Urinary bladder (tissue), 4 donors: ENCODE results near the gene CFAP97D1. TPM values are rescaled to one million over a fixed set of nuclear protein-coding genes. Genes with fewer than 3 reads are reported as not detected.
"Not testable (repeated sequence)": the region's sequence is repeated elsewhere in the genome, so short reads cannot be mapped to it uniquely, and the experiment has no call there.

Experiments
- DNase-seq: peaks from one replicate; pipeline ENCODE4 v3.0.0-alpha.2; 2015; ENCODE audit errors: extremely low spot score
- H3K27ac ChIP-seq: one replicate; pipeline ENCODE4 v1.5.1; 2013; ENCODE audit warnings: low read depth, mild to moderate bottlenecking, moderate library complexity
- H3K36me3 ChIP-seq: one replicate; pipeline ENCODE4 v1.6.1; 2013; ENCODE audit warnings: mild to moderate bottlenecking, moderate library complexity; ENCODE audit not compliant: insufficient read depth
- H3K4me1 ChIP-seq: one replicate; pipeline ENCODE4 v1.6.1; 2013; ENCODE audit warnings: mild to moderate bottlenecking, moderate library complexity; ENCODE audit not compliant: insufficient read depth
- H3K4me3 ChIP-seq: one replicate; pipeline ENCODE4 v1.5.1; 2013; ENCODE audit warnings: low read depth, low read length
- WGBS: extraction: QIAGEN DNeasy Blood & Tissue Kit; methylation state at CpG from one replicate; pipeline ENCODE4 v1.1.7; 2013; 5-methylcytosine and 5-hydroxymethylcytosine counted together
- polyA plus RNA-seq: library from polyadenylated mRNA; stranded (reverse); fragments of 200-250 nt; gene quantifications from one replicate; pipeline ENCODE4 v1.2.3, GENCODE V29; 2013
- total RNA-seq: library from RNA; depleted of rRNA; stranded (reverse); fragments of >200 nt; gene quantifications from one replicate; pipeline ENCODE4 v1.2.3, GENCODE V29; 2014
- donor health status: healthy with polysubstance abuse.
- donor health status: healthy.

The CFAP97D1 gene
- total and polyA plus RNA-seq, 2 donors, result 0.05 TPM; not detected in 1

DNA sequence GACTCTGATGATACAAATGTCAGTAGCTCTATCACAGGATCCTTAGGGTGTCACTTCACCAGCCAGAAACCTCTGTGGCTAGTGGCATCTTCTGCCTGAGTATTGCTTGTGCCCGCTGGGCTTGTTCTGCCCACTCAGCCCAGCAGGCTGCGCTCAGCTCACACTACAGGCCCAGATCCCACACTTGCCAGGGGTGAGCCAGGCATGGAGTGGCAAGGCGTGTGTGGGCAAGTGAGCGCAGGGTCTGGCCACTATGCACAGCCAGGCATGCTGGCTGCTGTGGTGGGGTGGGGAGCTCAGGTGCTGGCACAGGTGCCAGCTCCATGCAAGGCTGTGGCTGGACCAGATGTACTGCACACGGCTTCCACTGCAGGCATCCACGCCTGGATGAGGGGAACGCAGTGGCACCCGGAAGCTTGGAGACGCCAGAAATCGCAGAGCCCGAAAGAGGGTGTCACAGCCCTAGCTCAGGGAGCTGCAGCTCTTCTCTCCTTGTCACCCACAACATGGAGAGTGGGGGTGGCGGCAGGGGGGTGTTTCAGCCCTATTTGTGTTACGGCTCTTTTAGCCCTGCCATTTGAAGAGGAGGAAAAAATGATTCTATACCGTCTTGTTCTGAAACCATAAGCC, 10.2 kb downstream of the CFAP97D1 start:
- no peak for DNase-seq
- H3K27ac ChIP-seq, result no peak overlapping the region
- no peak overlapping the region for H3K4me3 ChIP-seq
- H3K36me3 ChIP-seq, result no peaks in the 10 kb centered on the region
- WGBS, result 88% methylated on average over 14 of the region's 14 CpGs
- no peaks in the 10 kb centered on the region for H3K4me1 ChIP-seq

GRCh38 chr17:43791589-43791988, 11.4 kb downstream of the CFAP97D1 start:
- no peak overlapping the region for H3K27ac ChIP-seq
- H3K4me1 ChIP-seq, result no peaks in the 10 kb centered on the region
- 11% methylated on average over 3 of the region's 3 CpGs for WGBS
- no peak for DNase-seq
- H3K36me3 ChIP-seq, result no peaks in the 10 kb centered on the region
- H3K4me3 ChIP-seq, result no peak overlapping the region

GRCh38 chr17:43792668-43793067, 12.4 kb downstream of the CFAP97D1 start:
- not testable (repeated sequence) for H3K27ac ChIP-seq, DNase-seq, H3K36me3 ChIP-seq, H3K4me3 ChIP-seq, H3K4me1 ChIP-seq
- 93% methylated on average over 4 of the region's 4 CpGs for WGBS

DNA sequence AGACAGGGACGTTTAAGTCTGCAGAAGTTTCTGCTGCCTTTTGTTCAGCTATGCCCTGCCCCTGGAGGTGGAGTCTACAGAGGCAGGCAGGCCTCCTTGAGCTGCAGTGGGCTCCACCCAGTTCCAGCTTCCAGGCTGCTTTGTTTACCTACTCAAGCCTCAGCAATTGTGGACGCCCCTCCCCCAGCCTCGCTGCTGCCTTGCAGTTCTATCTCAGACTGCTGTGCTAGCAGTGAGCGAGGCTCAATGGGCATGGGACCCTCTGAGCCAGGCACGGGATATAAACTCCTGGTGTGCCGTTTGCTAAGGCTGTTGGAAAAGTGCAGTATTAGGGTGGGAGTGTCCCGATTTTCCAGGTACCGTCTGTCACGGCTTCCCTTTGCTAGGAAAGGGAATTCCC, 17.8 kb downstream of the CFAP97D1 start:
- H3K4me3 ChIP-seq, H3K27ac ChIP-seq, H3K36me3 ChIP-seq, DNase-seq, H3K4me1 ChIP-seq: not testable (repeated sequence)
- WGBS, result 85% methylated on average over 9 of the region's 9 CpGs

DNA sequence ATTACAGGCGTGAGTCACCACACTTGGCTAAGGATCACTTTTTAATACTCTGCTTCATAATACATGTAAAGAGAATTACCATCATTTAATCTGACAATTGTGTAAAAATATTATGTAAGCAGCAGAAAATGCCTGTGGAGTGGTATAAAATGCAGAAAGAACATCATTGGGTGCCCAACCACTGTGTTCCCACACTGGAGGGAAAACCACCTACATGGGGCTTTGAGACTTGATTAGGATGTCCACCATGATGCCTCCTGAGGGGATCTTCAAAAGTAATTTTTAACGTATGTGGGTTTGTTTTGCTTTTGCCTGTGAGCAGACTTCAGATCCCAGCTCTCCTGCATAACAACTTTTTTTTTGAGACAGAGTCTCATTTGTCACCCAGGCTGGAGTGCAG, 18.8 kb downstream of the CFAP97D1 start:
- Histone ChIP-seq H3K27ac (no peak overlapping the region), H3K4me3 (no peak overlapping the region), H3K4me1 (no peaks in the 10 kb centered on the region), H3K36me3 (no peaks in the 10 kb centered on the region)
- 85% methylated on average over 2 of the region's 2 CpGs for WGBS
- DNase-seq, result no peak

DNA sequence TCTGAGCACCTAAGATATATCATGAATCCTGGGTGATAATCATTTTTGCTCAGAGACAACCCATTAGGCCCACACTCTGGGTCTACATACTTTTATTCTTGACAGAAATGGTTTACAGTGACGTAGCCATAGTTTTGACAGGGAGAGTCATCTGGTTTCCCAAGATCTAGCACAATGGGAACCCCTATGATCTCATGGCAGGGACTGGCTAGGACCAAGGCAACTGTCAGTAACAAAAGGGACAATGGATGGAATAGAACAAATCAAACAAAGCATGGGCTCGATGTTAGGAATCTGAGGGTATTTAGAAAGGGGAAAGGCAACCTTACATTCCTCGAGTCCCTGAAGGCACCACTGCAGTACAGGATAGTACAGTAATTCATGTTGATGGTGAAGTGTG, 20.5 kb downstream of the CFAP97D1 start:
- no peak overlapping the region for H3K27ac ChIP-seq
- no peaks in the 10 kb centered on the region for H3K36me3 ChIP-seq
- WGBS, result 94% methylated on average over 3 of the region's 3 CpGs
- DNase-seq, result no peak
- no peak overlapping the region for H3K4me3 ChIP-seq
- no peaks in the 10 kb centered on the region for H3K4me1 ChIP-seq

DNA sequence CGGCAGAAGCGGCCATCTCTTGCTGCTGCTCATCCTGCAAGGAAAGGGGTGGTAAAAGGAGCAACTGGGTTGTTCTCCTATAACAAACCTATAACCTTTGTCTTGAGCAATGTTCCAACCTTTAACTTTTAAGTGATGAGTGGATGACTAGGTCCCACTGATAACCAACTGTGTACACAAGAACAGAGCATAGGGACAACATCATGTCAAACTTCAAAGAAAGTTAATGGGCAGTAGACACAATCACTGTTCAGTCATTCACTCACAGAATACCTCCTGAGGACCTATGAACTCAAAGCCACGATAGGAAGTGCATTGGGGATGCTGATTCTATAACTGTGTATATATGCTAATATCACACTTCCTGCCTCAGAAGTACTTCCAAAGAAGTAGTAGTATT, 21.6 kb downstream of the CFAP97D1 start:
- Histone ChIP-seq H3K4me3 (no peak overlapping the region), H3K27ac (no peak overlapping the region), H3K36me3 (no peaks in the 10 kb centered on the region), H3K4me1 (no peaks in the 10 kb centered on the region)
- no peak for DNase-seq
- WGBS, result 81% methylated on average over 3 of the region's 3 CpGs

GRCh38 chr17:43803758-43804157, 23.5 kb downstream of the CFAP97D1 start:
- DNase-seq, result no peak
- H3K4me1 ChIP-seq, result no peaks in the 10 kb centered on the region
- H3K4me3 ChIP-seq, result no peak overlapping the region
- H3K36me3 ChIP-seq, result no peaks in the 10 kb centered on the region
- H3K27ac ChIP-seq, result no peak overlapping the region
- WGBS, result 55% methylated on average over 4 of the region's 4 CpGs

- no peaks in the 10 kb centered on the region for H3K4me1 ChIP-seq
- no peak for DNase-seq
- H3K4me3 ChIP-seq, result no peak overlapping the region
- H3K27ac ChIP-seq, result no peak overlapping the region
- no peaks in the 10 kb centered on the region for H3K36me3 ChIP-seq
These were observed 24.9 kb downstream of the CFAP97D1 start for GRCh38 chr17:43805117-43805516.

DNA sequence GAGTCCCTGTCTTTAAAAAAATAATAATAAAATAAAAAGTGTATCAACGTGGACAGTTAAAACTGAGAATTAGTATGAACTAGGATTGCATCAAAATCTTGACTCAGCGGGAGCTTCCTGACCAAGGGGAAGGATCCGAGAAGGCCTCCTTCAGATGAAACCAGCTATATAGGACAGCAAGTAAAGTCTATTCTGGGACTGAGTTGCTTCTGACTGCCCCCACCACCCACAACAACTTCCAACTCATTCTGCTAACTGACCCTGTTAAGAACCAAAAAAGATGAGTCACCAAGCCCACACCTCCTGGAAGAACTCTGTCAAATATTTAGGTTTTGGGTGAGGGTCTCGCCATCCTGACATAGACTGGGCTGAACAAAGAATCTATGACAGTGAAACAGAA, 27.8 kb downstream of the CFAP97D1 start:
- DNase-seq, result no peak
- Histone ChIP-seq H3K4me3 (no peak overlapping the region), H3K27ac (no peak overlapping the region), H3K36me3 (no peaks in the 10 kb centered on the region), H3K4me1 (no peaks in the 10 kb centered on the region)
- WGBS, result 93% methylated on average over 4 of the region's 4 CpGs

- Histone ChIP-seq H3K4me3 (no peak overlapping the region), H3K36me3 (no peaks in the 10 kb centered on the region), H3K4me1 (no peaks in the 10 kb centered on the region), H3K27ac (no peak overlapping the region)
- 94% methylated on average over 5 of the region's 5 CpGs for WGBS
- DNase-seq, result no peak
These were observed 28.9 kb downstream of the CFAP97D1 start for GRCh38 chr17:43809121-43809520.

- WGBS, result 86% methylated on average over 4 of the region's 4 CpGs
- Histone ChIP-seq H3K4me1 (no peaks in the 10 kb centered on the region), H3K4me3 (no peak overlapping the region), H3K36me3 (no peaks in the 10 kb centered on the region), H3K27ac (no peak overlapping the region)
- no peak for DNase-seq
These were observed 30.0 kb downstream of the CFAP97D1 start for GRCh38 chr17:43810226-43810715.

GRCh38 chr17:43810823-43811222, 30.6 kb downstream of the CFAP97D1 start:
- no peaks in the 10 kb centered on the region for H3K36me3 ChIP-seq
- 88% methylated on average over 5 of the region's 5 CpGs for WGBS

GRCh38 chr17:43812396-43813265, 32.4 kb downstream of the CFAP97D1 start:
- H3K4me1 ChIP-seq, result no peaks in the 10 kb centered on the region
- 94% methylated on average over 10 of the region's 10 CpGs for WGBS
- DNase-seq, result no peak
- no peak overlapping the region for H3K27ac ChIP-seq
- H3K4me3 ChIP-seq, result no peak overlapping the region
- no peaks in the 10 kb centered on the region for H3K36me3 ChIP-seq

More at GRCh38 chr17:43810823-43811222, 30.6 kb downstream of the CFAP97D1 start:
- H3K4me3 ChIP-seq, result no peak overlapping the region
- H3K27ac ChIP-seq, result no peak overlapping the region
- DNase-seq, result no peak
- no peaks in the 10 kb centered on the region for H3K4me1 ChIP-seq
